GM19025 (cell line): ENCODE measurements around the gene TMSB15C.
"Not testable (repeated sequence)": the region's sequence is repeated elsewhere in the genome, so short reads cannot be mapped to it uniquely, and the experiment has no call there.

Source experiments
- ATAC-seq: cut with Tn5 transposase; IDR thresholded peaks from one replicate; pipeline ENCODE4 v1.9.1; 2021; ENCODE audit warnings: mild to moderate bottlenecking, low read depth, moderate library complexity; ENCODE audit not compliant: unreplicated experiment

The TMSB15C gene

GRCh38 chrX:104054956-104055355, 21.1 kb downstream of the TMSB15C start:
- not testable (repeated sequence) for ATAC-seq

DNA sequence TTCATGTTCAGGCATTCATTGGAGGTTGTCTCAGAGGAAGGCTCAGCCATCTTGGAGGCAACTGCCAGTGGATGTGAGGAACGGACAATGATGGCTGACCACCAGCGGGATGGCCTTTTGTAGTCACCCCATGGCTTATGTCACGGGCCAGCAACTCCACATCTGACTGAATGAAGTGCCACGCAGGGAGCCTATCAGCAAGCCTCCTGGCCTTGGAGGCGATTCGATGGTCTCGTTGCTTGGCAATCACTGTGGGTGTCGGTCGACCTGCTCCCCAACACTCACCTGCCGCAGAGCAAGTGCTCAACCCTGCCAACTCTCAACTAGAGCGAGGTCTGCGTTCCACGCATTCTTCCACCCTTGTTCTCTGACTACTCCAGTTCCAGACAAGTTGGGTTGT, 28.9 kb downstream of the TMSB15C start:
- no peak for ATAC-seq

DNA sequence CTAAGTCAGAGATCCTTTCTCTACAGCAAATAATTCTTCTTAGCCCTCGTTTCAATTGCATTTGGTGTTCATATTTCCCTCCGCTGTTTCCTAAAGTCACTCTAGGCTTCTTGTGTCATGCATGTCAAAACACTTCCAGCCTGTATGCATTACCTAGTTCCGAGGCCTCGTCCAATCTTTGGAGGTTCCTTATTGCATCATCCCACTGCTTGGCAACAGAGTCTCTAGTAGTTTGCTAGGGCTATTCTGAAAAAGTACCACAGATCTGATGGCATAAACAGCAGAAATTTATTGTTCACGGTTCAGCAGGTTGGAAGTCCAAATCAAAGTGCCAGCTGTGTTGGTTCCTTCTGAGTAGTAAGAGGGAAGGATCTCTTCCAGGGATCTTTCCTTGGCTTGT, 30.4 kb downstream of the TMSB15C start:
- ATAC-seq = no peak

DNA sequence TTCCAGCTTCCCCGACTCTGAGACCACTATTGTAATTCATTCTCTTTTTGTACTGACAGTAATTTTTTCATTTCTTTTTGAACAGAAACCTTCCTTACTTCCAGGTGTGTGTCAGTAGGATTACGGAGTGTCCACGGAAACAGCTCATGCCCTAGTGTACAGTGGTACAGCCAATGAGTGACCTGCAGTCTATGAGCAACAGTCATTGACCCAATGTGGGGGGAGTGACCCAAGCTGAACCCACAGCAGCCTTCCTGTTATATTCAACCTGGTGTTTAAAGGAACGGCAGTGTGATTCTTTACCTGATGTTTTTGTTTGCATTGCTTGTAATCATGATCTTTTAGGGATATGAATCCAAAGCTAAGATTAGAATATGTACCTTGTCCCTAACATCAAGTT, 35.0 kb downstream of the TMSB15C start:
- no peak for ATAC-seq

- ATAC-seq = no peak
Observed at GRCh38 chrX:104039689-104040505, 36.1 kb downstream of the TMSB15C start, which contains the start of gene H2BW2. TSS of gene H2BW2 (plus strand) at chrX:104039956. CDS start at chrX:104039995, 39 bp downstream.
